Cardiac fibroblast (primary cell): ENCODE results near the gene ZNF416.

Source experiments
- DNase-seq, 2 donors: peaks; one replicate each; pipeline versions ENCODE4 v3.0.0 to v3.0.0-alpha.2; 2010; ENCODE audit warnings: low read depth in 2 of 2
- H3K4me3 ChIP-seq, 2 donors: replicated peaks in 1 of 2; 1 replicate in 1 of 2; 2 replicates in 1 of 2; pipeline ENCODE4 v1.5.1; 2011; ENCODE audit warnings: low read depth in 2 of 2, low read length in 2 of 2, mild to moderate bottlenecking in 2 of 2, moderate library complexity in 1 of 2
- CTCF ChIP-seq: IDR thresholded peaks from one replicate; pipeline ENCODE4 v1.5.1; 2011; ENCODE audit warnings: low read depth, mild to moderate bottlenecking, low read length, inconsistent platforms

ZNF416 gene

GRCh38 chr19:57527136-57527881, 51.4 kb downstream of the ZNF416 start, which contains the start of gene ZNF549:
Gene ZNF549, plus strand, starts transcription at chr19:57527356. Its CDS starts 218 bp downstream, at chr19:57527574.
- no peak for TF ChIP-seq CTCF
- peak within 1 kb of the TSS; percentile 95 to 99 for H3K4me3 ChIP-seq
- peak; percentile 93 to 94 for DNase-seq
